ENCODE measurements around the gene KCNJ5. TPM values are rescaled to one million over a fixed set of nuclear protein-coding genes. Genes with fewer than 3 reads are reported as not detected.

KCNJ5 gene
- total RNA-seq, 2 donors from 2014 or later = 8.2 to 23.3 TPM

- TF ChIP-seq CTCF (IDR thresholded peaks at IDR 0.05) = no peak
- DNase-seq (ENCODE audit: low spot score) = no peak
- Histone ChIP-seq H3K27ac (no peak overlapping the region), H3K27me3 (no peaks in the 10 kb centered on the region), H3K4me1 (peaks cover 0 to under 1% of the 10 kb centered on the region in 2 donors), H3K9me3 (no peaks in the 10 kb centered on the region), H3K36me3 (no peaks in the 10 kb centered on the region), H3K4me3 (no peak overlapping the region)
Measured at GRCh38 chr11:128865490-128865889, 25.7 kb upstream of the KCNJ5 start.

GRCh38 chr11:128867277-128867676 is 23.9 kb upstream of the KCNJ5 start, which contains the start of gene KCNJ1:
TSS of gene KCNJ1 (minus strand) at chr11:128867296. CDS start at chr11:128840243, 27,053 bp downstream.
- Histone ChIP-seq H3K27me3 (no peaks in the 10 kb centered on the region), H3K9me3 (no peaks in the 10 kb centered on the region), H3K27ac (no peak within 1 kb of the TSS), H3K4me3 (no peak within 1 kb of the TSS), H3K36me3 (no peaks in the 10 kb centered on the region), H3K4me1 (no peaks in the 10 kb centered on the region)
- no peak for DNase-seq (ENCODE audit: low spot score)
- no peak for TF ChIP-seq CTCF (IDR thresholded peaks at IDR 0.05)

GRCh38 chr11:128868841-128869671 is 22.1 kb upstream of the KCNJ5 start:
- Histone ChIP-seq H3K4me1 (no peaks in the 10 kb centered on the region), H3K27me3 (no peaks in the 10 kb centered on the region), H3K4me3 (no peak overlapping the region), H3K36me3 (no peaks in the 10 kb centered on the region), H3K9me3 (no peaks in the 10 kb centered on the region), H3K27ac (no peak overlapping the region)
- TF ChIP-seq CTCF (IDR thresholded peaks at IDR 0.05) = no peak
- no peak for DNase-seq (ENCODE audit: low spot score)

- Histone ChIP-seq H3K36me3 (no peaks in the 10 kb centered on the region), H3K9me3 (no peaks in the 10 kb centered on the region), H3K27me3 (no peaks in the 10 kb centered on the region), H3K4me1 (no peaks in the 10 kb centered on the region), H3K4me3 (no peak overlapping the region), H3K27ac (no peak overlapping the region)
- no peak for DNase-seq (ENCODE audit: low spot score)
- TF ChIP-seq CTCF (IDR thresholded peaks at IDR 0.05) = no peak
Measured at GRCh38 chr11:128871168-128871610, 20.0 kb upstream of the KCNJ5 start.

- H3K27ac ChIP-seq = no peak overlapping the region
- H3K36me3 ChIP-seq = no peaks in the 10 kb centered on the region
- H3K4me1 ChIP-seq = no peaks in the 10 kb centered on the region
- no peak for DNase-seq (ENCODE audit: low spot score)
- H3K9me3 ChIP-seq = no peaks in the 10 kb centered on the region
- H3K4me3 ChIP-seq = no peak overlapping the region
- H3K27me3 ChIP-seq = no peaks in the 10 kb centered on the region
- TF ChIP-seq CTCF (IDR thresholded peaks at IDR 0.05) = no peak
Measured at GRCh38 chr11:128872094-128872493, 19.1 kb upstream of the KCNJ5 start.

Measured in right atrium auricular region (tissue), 2 donors.